ENCODE results near the gene VPS13D. TPM values are rescaled to one million over a fixed set of nuclear protein-coding genes. Genes with fewer than 3 reads are reported as not detected.

The VPS13D gene
- total RNA-seq, 4 donors from 2014 or later: 42.5 to 103 (median 59.8) TPM

DNA sequence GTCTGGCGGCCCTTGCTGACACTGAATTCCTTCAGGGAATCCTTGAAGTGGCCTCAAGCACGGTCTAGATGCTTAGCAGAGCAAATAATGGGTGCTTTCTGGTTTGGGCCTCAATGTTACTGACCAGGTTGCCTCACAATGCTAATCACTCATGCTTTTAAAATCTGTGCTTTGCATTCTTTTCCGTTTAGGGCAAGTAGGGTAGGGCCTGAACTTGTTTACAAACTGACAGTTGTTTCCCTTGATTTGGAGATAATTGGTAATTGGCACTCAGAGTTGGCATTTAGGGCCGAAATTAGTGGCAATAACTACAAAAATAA is 1.4 kb downstream of the VPS13D start:
- intact Hi-C loops (cut with DNase I): no loop called here
- peaks cover 0 to 25% (median 3%) of the 10 kb centered on the region in 3 donors for H3K36me3 ChIP-seq
- no peaks in the 10 kb centered on the region for H3K27me3 ChIP-seq
- H3K27ac ChIP-seq: peak overlapping the region; percentile 95 to 99 (median 96)
- DNase-seq: no peak
- no peaks in the 10 kb centered on the region for H3K9me3 ChIP-seq
- H3K4me1 ChIP-seq: peaks cover 18 to 47% (median 21%) of the 10 kb centered on the region in 3 donors
- 8 to 16% methylated on average over 3 to 4 of the region's 4 CpGs for WGBS, 2 donors
- peak overlapping the region; percentile 76 to 100 (median 92) for H3K4me3 ChIP-seq
- TF ChIP-seq POLR2A (IDR thresholded peaks at IDR 0.05) (no peak), CTCF (IDR thresholded peaks at IDR 0.05) (no peak)

- Histone ChIP-seq H3K27ac (peak overlapping the region; percentile 41 to 99 (median 96)), H3K4me3 (peak overlapping the region in 2 of 4 donors; percentile 76 to 100), H3K36me3 (peaks cover 0 to 35% (median 4%) of the 10 kb centered on the region in 3 donors), H3K4me1 (peaks cover 18 to 47% (median 21%) of the 10 kb centered on the region in 3 donors), H3K27me3 (no peaks in the 10 kb centered on the region), H3K9me3 (no peaks in the 10 kb centered on the region)
- TF ChIP-seq CTCF (IDR thresholded peaks at IDR 0.05) (no peak), POLR2A (IDR thresholded peaks at IDR 0.05) (no peak)
- intact Hi-C loops (cut with DNase I): no loop called here
- no peak for DNase-seq
- 27 to 35% methylated on average over 2 of the region's 2 CpGs for WGBS, 2 donors
These were observed 2.4 kb downstream of the VPS13D start for GRCh38 chr1:12232221-12232620.

- peak overlapping the region; percentile 54 to 83 (median 72) for H3K27ac ChIP-seq
- peaks cover 0 to 42% (median 10%) of the 10 kb centered on the region in 3 donors for H3K4me1 ChIP-seq
- intact Hi-C loops (cut with DNase I): no loop called here
- 23 to 25% methylated on average over 2 of the region's 2 CpGs for WGBS, 2 donors
- H3K36me3 ChIP-seq: peaks cover 1 to 96% (median 8%) of the 10 kb centered on the region in 3 donors
- H3K27me3 ChIP-seq: no peaks in the 10 kb centered on the region
- TF ChIP-seq CTCF (IDR thresholded peaks at IDR 0.05) (peak in 3 of 6 experiments; percentile 18 to 23 (median 21)), POLR2A (IDR thresholded peaks at IDR 0.05) (no peak)
- DNase-seq: no peak
- no peaks in the 10 kb centered on the region for H3K9me3 ChIP-seq
- H3K4me3 ChIP-seq: no peak overlapping the region
These were observed 14.2 kb downstream of the VPS13D start for GRCh38 chr1:12244078-12244477.

- TF ChIP-seq POLR2A (IDR thresholded peaks at IDR 0.05): no peak
- TF ChIP-seq CTCF (IDR thresholded peaks at IDR 0.05): no peak
- no peaks in the 10 kb centered on the region for H3K9me3 ChIP-seq
- 50 to 51% methylated on average over 5 of the region's 5 CpGs for WGBS, 2 donors
- no peak for DNase-seq
- peaks cover 5 to 96% (median 13%) of the 10 kb centered on the region in 3 donors for H3K36me3 ChIP-seq
- peaks cover 0 to 37% (median 10%) of the 10 kb centered on the region in 3 donors for H3K4me1 ChIP-seq
- no peaks in the 10 kb centered on the region for H3K27me3 ChIP-seq
- intact Hi-C loops (cut with DNase I): no loop called here
- no peak overlapping the region for H3K4me3 ChIP-seq
- H3K27ac ChIP-seq: peak overlapping the region; percentile 54 to 83 (median 72)
These were observed 14.8 kb downstream of the VPS13D start for GRCh38 chr1:12244585-12244984.

GRCh38 chr1:12245116-12245515 is 15.3 kb downstream of the VPS13D start:
- WGBS, 2 donors: 43 to 52% methylated on average over 3 of the region's 3 CpGs
- Histone ChIP-seq H3K4me3 (no peak overlapping the region), H3K9me3 (no peaks in the 10 kb centered on the region), H3K36me3 (peaks cover 5 to 96% (median 19%) of the 10 kb centered on the region in 3 donors), H3K27me3 (no peaks in the 10 kb centered on the region), H3K4me1 (peaks cover 0 to 34% (median 10%) of the 10 kb centered on the region in 3 donors), H3K27ac (peak overlapping the region; percentile 54 to 83 (median 72))
- TF ChIP-seq POLR2A (IDR thresholded peaks at IDR 0.05): no peak
- TF ChIP-seq CTCF (IDR thresholded peaks at IDR 0.05): no peak
- DNase-seq: no peak
- intact Hi-C loops (cut with DNase I): no loop called here

Measured in esophagus squamous epithelium (tissue), 5 donors.